Kidney (tissue), 14 donors: ENCODE results near the gene TENM4. TPM values are rescaled to one million over a fixed set of nuclear protein-coding genes. Genes with fewer than 3 reads are reported as not detected.

Source experiments
- DNase-seq, 5 donors: peaks; one replicate each; pipeline ENCODE4 v3.0.0-alpha.2; 2013 to 2020
- FAIRE-seq: peaks from 2 replicates; lab custom pipeline; 2012; peaks lifted over from hg19 to GRCh38; lab: Jason Lieb, UNC
- H3K27ac ChIP-seq, 2 donors: one replicate each; pipeline ENCODE4 v1.7.0; 2013; ENCODE audit warnings: low read depth in 2 of 2, low read length in 2 of 2, inconsistent platforms in 1 of 2
- H3K27me3 ChIP-seq: one replicate; pipeline ENCODE4 v1.7.1; 2013; ENCODE audit warnings: low read length, inconsistent platforms; ENCODE audit not compliant: control insufficient read depth, insufficient read depth
- H3K36me3 ChIP-seq, 3 donors: one replicate each; pipeline versions ENCODE4 v1.7.0 to v1.7.1; 2013; ENCODE audit warnings: low read length in 3 of 3, control low read depth in 1 of 3, inconsistent platforms in 1 of 3; ENCODE audit not compliant: insufficient read depth in 3 of 3, control insufficient read depth in 2 of 3
- H3K4me1 ChIP-seq, 3 donors: one replicate each; pipeline versions ENCODE4 v1.7.0 to v1.7.1; 2013; ENCODE audit warnings: low read length in 3 of 3, inconsistent platforms in 1 of 3, low read depth in 1 of 3; ENCODE audit not compliant: control insufficient read depth in 2 of 3, insufficient read depth in 2 of 3
- H3K4me3 ChIP-seq, 3 donors: one replicate each; pipeline versions ENCODE4 v1.7.0 to v1.8.1; 2013; ENCODE audit warnings: low read length in 3 of 3, control low read depth in 1 of 3, inconsistent platforms in 1 of 3
- H3K9ac ChIP-seq, 3 donors: one replicate each; pipeline versions ENCODE4 v1.7.0 to v1.7.1; 2013; ENCODE audit warnings: low read length in 3 of 3, control low read depth in 1 of 3, inconsistent platforms in 1 of 3
- H3K9me3 ChIP-seq, 3 donors: one replicate each; pipeline versions ENCODE4 v1.7.0 to v1.7.1; 2013; ENCODE audit warnings: low read length in 3 of 3, control low read depth in 1 of 3, inconsistent platforms in 1 of 3; ENCODE audit not compliant: control insufficient read depth in 2 of 3, insufficient read depth in 1 of 3
- intact Hi-C: fragments of 100-400 bp; cut with DNase I; formaldehyde crosslinking; loops from one replicate; pipeline ENCODE4 v1.11.1; 2022
- polyA plus RNA-seq: library from polyadenylated mRNA; stranded (reverse); fragments of 350-450 nt; fragmentation: Illumina TruSeq; extraction: RNeasy Lipid Tissue Mini Kit (QIAGEN cat#74804); gene quantifications from one replicate; pipeline ENCODE4 v1.2.3, GENCODE V29; 2014; ENCODE audit warnings: low read depth, low replicate concordance; ENCODE audit not compliant: insufficient read depth
- total RNA-seq: library from RNA; stranded (reverse); fragmentation: NEBNext Ultra II Directional; extraction: Animal tissue kit (Norgen Biotek cat#: 25700); gene quantifications from one replicate; pipeline ENCODE4 v1.2.1, GENCODE V29; 2021
- TF ChIP-seq, protein P1 (sequence below): IDR thresholded peaks from 3 replicates; pipeline ENCODE4 v1.5.1; 2012; ENCODE audit warnings: mild to moderate bottlenecking, moderate library complexity, borderline replicate concordance; ENCODE audit not compliant: insufficient read depth; ENCODE audit errors: extremely low read depth
- donor health status: control.
- donor health status: control.
- donor health status: control.
- donor health status: control.
- donor health status: control.
- donor health status: DM: yes; HTN: yes; CAD: no.
- donor health status: Normal renal cell carcinoma (clear cell type).

Gene TENM4
- total and polyA plus RNA-seq, 2 donors from 2014 or later, result 0.34 to 31.0 TPM

DNA sequence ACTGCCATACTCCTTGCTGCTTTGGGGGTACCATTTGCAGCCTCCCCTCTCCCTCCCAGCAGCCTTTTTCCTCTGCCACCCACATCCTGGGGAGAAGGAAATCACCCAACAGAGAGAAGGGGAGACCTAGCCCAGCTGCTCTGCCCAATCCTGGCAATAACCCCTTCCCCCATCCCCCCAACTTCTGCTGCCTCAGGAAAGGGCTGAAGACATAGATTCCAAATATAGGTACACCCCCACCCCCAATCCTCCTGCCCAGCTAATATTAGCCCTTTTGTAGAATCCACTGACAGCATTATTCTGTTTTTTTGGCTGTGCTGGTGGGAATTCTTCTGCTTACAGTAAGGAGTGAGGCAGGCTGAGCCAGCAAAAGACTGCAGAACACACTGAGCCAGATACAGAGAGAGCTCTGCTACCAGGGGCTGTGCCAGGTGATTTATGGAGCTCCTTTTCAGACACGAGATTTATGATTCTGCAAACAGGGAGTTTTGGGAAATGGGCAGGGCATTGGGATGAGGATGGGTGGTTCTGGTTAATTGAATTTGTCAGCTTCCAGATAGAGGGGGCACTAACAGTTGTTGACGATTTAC is 164.0 kb downstream of the TENM4 start:
- intact Hi-C loops, result no loop called here
- H3K4me3 ChIP-seq, result no peak overlapping the region
- no peak for FAIRE-seq

DNA sequence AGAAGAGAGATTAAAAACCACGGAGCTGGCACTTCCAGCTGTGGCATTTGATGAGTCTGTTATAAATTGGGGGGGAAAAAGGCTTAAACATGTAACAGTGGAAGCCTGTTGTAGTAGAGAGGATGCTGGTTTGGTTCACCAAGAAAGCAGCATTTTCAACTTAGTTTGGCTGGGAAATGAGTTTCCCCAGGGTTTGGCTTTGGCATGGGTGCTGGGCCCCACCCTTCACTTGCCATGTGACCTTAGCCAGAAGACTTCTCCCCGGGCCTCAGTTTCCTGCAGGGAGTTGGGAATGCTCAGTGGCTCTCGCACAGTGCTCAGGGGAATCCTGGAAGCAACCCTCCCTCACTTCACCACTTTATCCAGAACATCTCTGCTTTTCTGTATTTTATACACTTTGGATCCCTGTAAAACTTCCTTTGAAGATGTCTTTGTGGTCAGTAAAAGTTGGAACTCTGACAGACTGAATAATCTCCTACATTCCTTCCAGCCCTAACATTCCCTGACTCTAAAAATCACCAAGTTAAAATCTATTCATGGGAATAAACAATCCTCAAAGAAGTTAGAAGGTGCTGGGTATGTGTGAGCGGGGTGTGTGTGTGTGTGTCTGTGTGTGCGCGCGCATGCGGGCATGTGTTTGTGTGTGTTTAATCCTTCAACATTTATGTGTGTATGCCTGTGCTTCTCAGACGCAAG is 166.0 kb downstream of the TENM4 start:
- Histone ChIP-seq H3K9me3 (no peaks in the 10 kb centered on the region), H3K36me3 (no peaks in the 10 kb centered on the region), H3K27me3 (no peaks in the 10 kb centered on the region), H3K9ac (no peak overlapping the region), H3K27ac (no peak overlapping the region), H3K4me3 (no peak overlapping the region), H3K4me1 (peaks cover 0 to 2% (median 0%) of the 10 kb centered on the region in 3 donors)
- no peak for DNase-seq
- no peak for FAIRE-seq
- TF ChIP-seq, protein P1, sequence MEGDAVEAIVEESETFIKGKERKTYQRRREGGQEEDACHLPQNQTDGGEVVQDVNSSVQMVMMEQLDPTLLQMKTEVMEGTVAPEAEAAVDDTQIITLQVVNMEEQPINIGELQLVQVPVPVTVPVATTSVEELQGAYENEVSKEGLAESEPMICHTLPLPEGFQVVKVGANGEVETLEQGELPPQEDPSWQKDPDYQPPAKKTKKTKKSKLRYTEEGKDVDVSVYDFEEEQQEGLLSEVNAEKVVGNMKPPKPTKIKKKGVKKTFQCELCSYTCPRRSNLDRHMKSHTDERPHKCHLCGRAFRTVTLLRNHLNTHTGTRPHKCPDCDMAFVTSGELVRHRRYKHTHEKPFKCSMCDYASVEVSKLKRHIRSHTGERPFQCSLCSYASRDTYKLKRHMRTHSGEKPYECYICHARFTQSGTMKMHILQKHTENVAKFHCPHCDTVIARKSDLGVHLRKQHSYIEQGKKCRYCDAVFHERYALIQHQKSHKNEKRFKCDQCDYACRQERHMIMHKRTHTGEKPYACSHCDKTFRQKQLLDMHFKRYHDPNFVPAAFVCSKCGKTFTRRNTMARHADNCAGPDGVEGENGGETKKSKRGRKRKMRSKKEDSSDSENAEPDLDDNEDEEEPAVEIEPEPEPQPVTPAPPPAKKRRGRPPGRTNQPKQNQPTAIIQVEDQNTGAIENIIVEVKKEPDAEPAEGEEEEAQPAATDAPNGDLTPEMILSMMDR, result no peak
- intact Hi-C loops, result no loop called here

More for the DNA sequence above, 164.0 kb downstream of the TENM4 start:
- Histone ChIP-seq H3K27me3 (no peaks in the 10 kb centered on the region), H3K36me3 (no peaks in the 10 kb centered on the region), H3K4me1 (peaks cover 0 to 2% (median 0%) of the 10 kb centered on the region in 3 donors), H3K9me3 (no peaks in the 10 kb centered on the region), H3K9ac (no peak overlapping the region), H3K27ac (no peak overlapping the region)
- peak in 3 of 5 donors; percentile 48 to 74 (median 73) for DNase-seq
- TF ChIP-seq, protein P1, result no peak

DNA sequence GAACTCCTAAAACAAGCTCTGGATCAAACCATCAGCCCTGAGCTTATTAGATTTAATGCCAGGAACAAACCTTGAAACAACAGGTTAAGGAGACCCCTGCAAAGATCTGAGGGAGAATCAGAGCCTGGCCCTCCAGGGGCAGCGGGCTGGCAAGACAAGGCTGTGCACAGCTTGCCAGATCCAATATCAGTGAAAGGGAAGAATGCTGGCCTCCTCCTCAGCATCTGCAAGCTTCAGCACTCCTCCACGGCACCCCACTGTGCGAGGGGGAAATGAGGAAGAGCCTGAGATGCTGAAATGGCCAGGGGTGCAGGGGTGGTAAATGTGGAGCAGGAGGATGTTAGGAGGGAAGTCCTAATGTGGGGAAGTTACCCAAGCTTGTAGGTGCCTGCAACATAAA is 167.0 kb downstream of the TENM4 start:
- Histone ChIP-seq H3K27ac (no peak overlapping the region), H3K4me3 (no peak overlapping the region), H3K36me3 (no peaks in the 10 kb centered on the region), H3K27me3 (no peaks in the 10 kb centered on the region), H3K4me1 (peaks cover 0 to 2% (median 0%) of the 10 kb centered on the region in 3 donors), H3K9ac (no peak overlapping the region), H3K9me3 (no peaks in the 10 kb centered on the region)
- DNase-seq, result peak in 2 of 5 donors; percentile 22 to 35
- no peak for FAIRE-seq
- intact Hi-C loops, result no loop called here
- TF ChIP-seq, protein P1, result no peak
